Stimulated activated CD4-positive, alpha-beta T cell treated with anti-CD3 and anti-CD28 coated beads, TNF-alpha, amount 100 ng/mL, for 48 hours (primary cell): ENCODE results near the gene ELMOD1.

Experiments
- DNase-seq, 3 donors: peaks; one replicate each; pipeline ENCODE4 v3.0.0-alpha.2; 2020; ENCODE audit warnings: low read depth in 3 of 3

Gene ELMOD1

DNA sequence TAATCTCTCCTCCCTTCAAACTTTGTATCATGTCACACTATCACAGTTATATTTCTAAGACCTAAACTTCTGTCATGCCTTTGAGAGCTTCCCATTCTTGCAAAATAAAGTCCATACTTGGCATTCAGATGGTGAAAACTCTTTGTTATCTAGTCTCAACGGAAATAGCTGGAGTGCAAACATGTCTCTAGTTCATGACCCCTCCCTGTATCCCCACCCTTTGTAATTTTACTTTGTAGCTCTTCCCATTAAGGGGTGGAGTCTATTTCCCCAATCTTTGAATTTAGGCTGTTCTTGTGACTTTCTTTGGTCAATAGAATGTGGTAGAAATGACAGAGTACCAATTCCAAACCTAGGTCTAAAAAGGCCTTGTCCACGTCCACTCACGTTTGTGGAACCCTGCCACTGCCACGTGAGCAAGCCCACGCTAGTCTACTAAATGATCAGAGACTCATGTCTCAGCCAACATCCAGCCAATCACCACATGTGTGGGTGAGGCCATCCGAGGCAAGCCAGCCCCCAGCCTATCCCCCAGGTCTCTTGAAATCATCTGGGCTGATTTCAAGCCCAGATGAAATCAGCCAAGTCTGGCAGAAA, 97.5 kb downstream of the ELMOD1 start:
- no peak for DNase-seq

DNA sequence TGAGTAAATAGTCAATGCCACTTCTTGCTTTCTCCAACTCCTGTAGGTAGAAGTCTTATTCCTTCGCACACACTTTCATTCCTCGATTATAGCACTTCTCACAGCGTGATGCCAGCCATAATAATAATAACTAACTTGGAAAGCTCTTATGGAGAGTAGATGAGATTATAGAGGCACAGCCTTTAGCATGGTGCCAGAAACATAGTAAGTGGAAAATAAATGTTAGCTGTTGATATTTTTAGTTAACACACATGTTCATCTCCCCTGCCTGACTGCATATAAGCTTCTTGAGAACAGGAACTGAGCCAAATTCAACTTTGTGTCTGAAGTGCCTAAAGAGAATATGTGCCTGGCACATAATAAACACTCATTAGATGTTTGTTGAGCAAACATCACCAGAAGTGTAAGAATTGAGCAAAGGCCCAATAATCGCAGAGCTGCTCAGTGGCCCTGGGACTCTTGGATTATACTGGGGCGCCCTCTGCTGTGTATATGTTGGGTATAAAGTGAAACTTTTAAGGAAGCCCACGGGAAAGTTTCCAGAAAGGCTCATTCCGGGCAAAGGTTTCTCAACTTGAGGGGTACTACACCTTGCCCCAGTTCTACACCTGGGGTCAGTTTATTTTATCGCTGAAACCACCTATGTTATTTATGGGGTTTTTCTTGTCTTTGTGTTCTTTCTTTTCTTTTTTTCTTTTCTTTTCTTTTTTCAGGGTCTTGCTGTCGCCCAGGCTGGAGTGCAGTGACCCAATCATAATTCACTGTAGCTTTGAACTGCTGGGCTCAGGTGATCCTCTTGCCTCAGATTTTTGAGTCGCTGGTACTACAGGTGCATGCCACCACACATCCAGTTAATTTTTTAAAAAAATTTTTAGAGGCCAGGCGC, 98.6 kb downstream of the ELMOD1 start:
- DNase-seq, result peak; percentile 20 to 52 (median 26)

DNA sequence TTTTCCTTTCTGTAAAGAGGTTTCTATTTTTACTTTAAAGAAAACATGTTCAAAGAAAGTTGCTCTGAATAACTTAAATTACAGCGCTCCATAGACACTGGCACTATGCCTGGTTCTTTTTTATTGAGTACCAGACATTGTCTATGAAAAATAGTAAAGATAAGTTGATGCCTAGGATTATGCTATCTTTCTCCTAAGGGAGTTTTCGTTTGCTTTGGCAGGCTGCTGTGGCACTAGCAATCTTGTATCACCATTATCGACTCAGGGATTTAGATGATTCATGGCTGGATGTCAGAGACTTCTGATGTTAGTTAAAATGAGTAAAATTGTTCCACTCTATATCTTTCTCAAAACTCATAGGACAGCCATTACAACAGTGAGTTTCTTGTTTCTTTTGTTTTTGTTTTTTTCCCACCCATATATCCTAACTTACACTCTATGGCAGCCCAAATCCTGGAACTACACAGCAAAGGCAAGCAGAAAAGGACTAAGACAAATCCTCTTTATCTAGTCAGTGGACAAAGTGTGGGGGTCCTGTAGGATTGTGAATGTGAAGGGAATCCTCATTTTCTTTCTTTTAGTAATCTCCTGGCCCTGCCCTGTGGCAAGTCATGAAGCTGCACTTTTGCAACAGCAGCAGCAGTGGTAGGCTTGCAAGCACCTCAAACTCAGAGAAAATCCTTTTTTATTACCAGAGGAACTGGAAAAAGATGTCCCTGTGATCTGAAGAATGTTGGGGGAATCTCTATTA, 100.2 kb downstream of the ELMOD1 start:
- DNase-seq, result no peak

DNA sequence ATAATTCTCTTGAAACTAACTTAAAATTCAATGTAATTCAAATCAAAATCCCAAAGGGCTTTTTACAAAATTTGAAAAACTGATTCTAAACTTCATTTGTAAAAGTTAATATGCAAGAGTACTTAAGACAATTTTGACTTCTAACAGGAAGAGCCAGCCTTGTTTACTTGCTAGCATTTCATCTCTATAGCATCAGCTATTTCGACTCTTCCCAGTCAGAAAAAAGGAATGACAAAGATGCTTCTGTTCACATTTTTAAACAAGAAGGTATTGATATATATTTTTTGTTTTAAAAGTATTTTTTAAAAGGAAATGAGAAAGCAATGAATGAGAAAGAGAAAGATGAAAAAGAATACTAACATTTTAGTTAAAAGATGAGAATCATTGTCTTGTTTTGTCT, 104.5 kb downstream of the ELMOD1 start:
- DNase-seq, result no peak

DNA sequence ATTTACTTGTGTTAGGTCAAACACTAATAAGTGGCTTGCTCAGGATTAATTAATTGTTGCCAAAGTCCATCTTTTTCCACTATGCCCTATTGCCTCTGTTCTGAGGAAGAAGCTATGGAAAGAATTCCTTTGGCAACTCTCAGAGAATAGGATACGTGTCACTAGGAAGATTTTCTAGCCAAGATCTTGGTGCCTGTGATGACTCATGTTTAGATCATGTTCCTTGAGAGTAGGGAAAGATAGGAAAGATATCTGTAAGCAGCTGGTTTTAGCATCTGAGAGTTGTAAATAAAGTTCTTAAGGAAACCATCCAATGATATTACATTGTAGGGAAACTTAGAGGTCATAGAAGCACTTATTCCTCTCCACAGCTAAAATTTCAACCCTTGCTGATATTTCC, 105.2 kb downstream of the ELMOD1 start:
- DNase-seq, result no peak

DNA sequence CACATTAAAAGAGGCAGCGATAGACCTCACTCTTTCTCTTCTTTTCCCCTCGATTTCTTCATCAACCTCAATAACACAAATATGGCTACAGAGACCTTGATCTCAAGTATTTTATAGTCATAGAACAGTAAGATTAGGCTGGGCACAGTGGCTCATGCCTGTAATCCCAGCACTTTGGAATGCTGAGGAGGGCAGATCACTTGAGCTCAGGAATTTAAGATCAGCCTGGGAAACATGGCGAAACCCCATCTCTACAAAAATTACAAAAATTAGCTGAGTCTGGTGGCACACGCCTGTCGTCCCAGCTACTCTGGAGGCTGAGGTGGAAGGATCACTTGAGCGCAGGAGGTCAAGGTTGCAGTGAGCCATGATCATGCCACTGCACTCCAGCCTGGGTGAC, 106.3 kb downstream of the ELMOD1 start:
- DNase-seq, result no peak

DNA sequence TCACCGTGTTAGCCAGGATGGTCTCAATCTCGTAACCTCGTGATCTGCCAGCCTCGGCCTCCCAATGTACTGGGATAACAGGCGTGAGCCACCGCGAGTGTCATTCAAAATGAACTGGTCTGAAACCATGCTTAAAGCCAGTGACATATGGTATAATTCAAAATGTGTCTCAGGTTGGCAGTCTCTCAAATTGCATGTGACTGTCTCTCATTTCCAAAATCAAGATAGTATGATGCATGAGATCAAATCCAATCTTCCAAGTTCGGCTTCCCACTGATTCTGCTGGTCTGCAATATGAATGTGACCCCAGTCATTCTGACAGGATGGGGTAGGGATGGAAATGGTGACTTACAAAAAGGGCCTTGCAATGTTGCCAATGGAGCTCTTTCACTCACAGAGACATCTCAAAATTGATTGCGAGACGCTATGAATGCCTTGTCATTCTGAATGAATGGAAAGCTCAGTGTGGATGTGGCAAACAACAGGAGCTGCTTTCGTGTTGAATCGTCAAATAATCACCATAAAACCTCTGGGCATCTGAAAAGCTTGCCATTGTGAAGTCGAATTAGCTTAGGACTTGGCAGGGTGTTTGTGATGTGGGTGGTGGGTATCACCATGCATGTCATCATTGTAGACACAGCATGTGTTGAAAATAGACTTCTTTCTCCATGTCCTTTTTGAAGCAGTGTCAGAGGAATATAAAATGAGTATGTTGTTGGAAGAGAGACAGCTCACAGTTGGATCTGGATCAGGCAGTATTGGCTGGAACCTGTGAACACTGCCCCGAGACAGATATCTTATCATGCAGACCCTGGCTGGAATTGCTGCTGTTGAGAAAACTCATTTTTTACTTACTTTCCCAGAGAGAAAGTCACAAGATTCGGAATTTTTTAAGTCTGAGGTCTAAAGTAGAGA, 108.7 kb downstream of the ELMOD1 start:
- no peak for DNase-seq

DNA sequence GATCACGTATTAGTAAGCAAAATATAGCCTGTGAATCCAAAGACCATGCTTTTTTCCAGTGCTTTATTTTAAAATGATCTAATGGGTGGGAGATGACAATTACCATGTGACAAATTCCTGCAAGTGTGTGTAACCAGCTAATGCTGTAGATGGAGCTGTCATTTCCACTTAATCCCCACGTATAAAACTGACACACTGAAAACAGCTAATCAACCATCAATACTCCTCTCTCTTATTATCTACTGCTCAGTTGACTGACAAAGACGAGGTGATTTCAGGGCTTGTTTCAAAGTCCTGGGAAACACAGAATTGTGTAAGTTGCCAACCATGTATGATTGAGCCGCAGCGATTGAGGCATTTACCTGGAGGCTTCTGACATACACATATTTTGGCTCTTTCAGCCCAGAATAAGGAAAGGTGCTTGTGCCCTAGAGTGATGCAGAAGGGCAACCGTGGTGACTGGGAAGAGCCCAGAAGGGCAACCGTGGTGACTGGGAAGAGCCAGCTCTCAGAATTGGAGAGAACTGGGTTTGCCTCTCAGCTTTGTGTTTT, 111.2 kb downstream of the ELMOD1 start:
- no peak for DNase-seq

DNA sequence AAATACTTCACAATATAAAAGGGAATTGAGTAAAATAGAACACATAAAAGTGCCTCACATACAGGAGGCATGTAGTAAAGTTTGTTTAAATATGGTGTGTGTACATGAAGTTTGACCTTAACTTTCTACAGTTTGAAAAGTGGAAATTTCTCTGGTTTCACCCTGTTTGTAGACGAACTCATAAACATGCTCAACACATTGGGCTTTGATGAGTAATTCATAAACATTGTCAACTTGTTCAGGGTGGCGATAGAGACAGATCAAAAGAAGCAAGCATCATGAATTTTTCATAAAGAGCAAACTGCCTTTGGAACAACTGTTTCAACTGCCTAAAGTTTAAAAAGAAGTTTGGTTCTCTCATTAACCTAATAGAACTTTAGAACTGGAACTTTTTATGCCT, 111.8 kb downstream of the ELMOD1 start:
- no peak for DNase-seq

DNA sequence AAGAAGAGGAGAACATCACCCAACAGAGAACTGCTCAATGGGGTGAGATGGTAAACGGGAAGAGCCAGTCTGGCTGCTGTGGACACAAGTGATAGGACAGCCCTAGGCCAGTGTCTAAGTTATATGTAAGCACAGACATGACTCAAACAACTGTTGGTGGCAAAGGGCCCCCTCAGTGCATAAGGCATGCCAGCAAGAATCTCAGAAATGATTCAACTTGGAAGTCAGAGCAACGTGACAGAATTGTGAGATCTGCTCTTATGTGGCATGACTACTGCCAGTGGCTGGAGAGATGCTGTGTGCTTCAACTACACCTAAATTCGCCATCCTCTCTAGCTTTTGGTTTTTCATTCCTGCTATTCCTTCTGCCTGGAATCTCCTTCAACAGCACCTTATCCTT, 113.5 kb downstream of the ELMOD1 start:
- no peak for DNase-seq

DNA sequence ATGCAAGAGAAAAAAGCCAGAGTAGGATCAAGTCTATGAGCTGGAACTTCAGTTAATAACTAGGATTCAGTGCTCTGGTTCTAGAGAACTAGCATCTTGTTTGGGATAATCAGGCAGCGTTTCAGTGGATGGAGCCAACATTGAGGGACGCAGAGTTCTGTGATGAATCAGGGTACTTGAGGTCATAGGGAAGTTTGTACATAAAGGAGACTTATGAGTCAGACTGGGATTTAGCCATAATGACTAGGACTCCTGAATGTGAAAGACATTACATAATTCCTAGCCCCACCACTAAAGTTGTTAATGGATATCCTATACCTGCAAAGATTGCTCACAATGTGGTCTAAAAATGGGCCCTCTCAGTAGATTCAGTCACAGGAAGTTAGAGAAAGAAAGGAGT, 114.1 kb downstream of the ELMOD1 start:
- no peak for DNase-seq

DNA sequence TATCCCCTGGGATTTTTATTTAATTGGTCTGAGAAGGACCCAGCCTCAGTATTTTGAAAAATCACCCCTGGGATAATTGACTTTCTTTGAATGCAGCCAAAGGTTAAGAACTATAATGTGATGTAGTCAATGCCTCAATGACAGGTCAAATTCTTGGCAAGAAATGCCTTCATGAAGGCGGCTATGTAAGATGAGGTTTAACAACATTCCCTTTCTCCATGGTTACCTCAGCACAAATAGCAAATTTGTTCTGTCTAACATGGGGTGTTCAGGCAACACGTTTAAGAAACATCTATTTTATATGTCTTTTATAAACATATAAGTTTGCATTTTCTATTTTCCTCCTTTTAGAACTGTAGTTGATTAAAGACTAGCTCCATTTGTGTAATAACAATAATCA, 115.6 kb downstream of the ELMOD1 start:
- no peak for DNase-seq

DNA sequence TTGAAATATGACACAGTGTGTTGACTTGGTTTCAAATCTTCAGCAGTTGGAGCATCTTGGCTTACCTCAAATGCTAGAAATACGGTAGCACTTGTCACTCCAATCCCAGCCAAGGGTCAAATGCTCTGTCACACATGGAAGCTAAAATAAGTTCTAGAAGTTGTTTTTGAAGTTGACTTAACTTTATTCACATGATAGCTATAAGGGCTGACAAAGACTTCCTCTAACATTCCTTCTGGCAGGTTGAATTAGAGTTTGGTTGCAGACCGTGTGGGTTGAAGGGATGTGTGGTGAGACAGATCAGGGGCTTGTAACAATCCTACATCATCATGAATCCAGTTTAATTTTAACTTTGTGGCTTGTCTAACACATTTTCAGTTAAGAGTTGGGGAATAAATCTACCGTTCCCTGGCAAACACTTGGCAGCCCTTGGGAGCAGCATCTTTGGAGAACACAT, 116.3 kb downstream of the ELMOD1 start:
- DNase-seq, result no peak

DNA sequence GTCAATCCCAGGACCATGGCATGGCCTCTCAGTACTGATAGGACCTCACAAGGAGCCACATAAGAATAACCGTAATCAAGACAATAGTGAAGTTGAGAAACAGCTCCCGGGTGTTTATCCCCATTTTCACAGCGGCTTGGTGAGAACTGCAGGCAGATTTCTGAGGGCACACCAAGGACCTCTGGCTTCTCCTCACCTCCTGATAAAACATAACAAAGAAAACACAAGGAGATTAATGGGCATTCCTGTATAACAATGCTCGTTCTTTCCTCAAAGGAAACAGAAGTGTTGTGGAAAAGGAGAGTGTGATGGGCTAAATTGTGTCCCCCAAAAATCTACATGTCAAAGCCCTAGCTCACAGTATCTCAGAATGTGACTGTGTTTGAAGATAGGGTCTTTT, 116.9 kb downstream of the ELMOD1 start:
- DNase-seq, result no peak

DNA sequence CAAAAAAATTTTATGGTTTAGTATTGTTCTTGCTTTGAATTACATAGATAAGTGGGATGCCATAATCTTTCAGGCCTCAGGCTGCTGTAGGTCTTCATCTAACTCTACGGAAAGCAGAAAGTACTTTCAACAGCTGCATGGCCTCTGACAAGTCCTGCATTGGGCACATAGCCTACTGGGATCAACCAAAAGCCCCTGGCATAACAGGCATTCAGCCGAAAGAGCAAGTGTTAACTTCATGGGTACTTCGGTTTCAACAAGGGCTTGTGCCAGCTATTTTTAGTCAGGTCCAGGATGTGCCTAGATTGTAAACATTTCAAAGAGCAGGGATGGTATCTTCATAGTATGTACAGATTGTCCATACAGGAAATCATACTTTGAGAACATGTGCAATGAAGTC, 117.8 kb downstream of the ELMOD1 start:
- no peak for DNase-seq

DNA sequence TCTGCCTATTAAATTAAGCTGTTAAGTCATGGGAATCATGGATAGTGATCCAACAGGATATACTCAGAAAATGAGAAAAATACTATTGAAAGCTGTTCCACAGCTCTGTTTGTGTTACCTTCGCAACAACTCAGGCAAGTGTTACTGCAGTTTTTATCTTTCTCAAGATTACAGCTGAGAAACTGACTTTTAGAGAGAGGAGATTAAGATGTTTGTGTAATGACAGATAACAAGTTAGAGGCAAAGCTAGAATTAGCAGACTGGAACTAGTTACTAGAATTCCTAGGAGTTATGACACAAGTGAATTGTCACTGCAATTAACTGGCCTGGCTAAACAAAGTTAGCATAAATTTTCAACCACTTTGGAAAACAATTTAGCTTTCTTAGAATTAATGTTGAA, 119.4 kb downstream of the ELMOD1 start:
- DNase-seq, result no peak

DNA sequence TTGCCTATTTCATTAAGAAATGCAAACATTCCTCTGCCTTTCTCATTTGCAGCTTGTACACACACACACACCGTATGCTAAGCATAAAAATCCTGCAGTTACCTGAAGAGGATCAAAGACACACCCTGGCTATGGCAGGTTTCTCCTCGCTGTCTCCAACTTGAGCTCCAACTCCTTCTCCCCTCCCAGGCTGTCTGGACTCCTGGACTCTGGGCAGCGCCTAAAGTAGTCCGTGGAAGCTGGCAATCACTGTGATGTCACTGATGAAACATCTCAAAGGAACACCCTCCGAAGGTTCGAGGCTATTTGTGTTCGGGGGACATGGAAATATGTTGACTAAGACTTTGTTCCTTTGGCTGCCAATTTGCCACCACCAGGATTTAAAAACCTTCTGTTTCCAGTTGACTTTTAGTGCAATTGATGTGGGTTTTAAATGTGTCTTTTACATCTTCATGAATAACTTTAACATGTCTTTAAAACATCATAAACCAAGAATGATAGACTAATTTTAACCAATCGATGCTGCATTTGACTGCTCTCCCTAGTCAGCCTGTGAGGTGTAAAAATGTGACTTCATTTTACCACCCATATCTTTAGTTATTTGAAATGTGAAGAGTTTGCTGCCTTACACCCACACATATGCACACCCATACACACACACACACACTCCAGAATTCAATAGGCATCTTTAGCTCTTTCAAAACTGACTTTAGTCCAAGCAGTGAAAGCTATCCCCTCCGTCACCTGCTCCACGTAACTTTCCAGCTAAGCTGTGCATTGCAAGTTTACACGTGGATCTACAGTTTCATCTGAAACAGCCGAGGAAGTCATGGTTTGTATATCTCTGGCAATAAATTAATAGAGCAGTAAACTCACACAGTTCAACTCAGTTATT, 121.2 kb downstream of the ELMOD1 start, which contains the start of gene SLN:
Gene SLN, minus strand, starts transcription at position 196 of the 895 bp plus-strand sequence.
- DNase-seq, result no peak

DNA sequence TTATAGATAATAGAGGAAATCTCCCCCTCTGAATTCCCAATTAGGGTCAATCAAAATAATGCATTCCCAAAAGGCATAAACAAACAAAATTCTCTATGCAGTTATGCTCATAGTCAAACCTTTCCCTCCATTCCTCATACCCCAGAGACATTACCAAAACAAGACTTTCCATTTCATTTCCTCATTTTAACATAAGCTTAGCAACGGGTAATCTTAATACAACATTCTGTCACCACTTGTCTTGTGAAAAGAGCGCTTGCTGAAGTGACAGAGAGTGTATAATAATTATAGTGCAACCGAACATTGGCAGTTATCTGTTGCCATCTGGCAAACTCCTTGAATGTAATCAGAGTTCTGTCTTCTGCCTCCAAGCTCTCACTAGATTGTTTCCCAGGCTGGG, 122.1 kb downstream of the ELMOD1 start:
- no peak for DNase-seq
